Stomach (tissue), 9 donors: ENCODE data around the gene CDH12. TPM values are rescaled to one million over a fixed set of nuclear protein-coding genes. Genes with fewer than 3 reads are reported as not detected.
"Not testable (repeated sequence)": the region's sequence is repeated elsewhere in the genome, so short reads cannot be mapped to it uniquely, and the experiment has no call there.

Source experiments
- DNase-seq, 2 donors: peaks; one replicate each; pipeline versions ENCODE4 v3.0.0 to v3.0.0-alpha.2; 2013 to 2019
- H3K27ac ChIP-seq, 5 donors: fragments of 200-600 bp in 4 of 5; sonication (generic) in 4 of 5; one replicate each; pipeline ENCODE4 v1.5.1; 2013 to 2019; ENCODE audit warnings: mild to moderate bottlenecking in 1 of 5, moderate library complexity in 1 of 5
- H3K27me3 ChIP-seq, 3 donors: fragments of 200-600 bp; sonication (generic); one replicate each; pipeline ENCODE4 v1.5.1; 2017 to 2019; ENCODE audit warnings: mixed run types in 1 of 3
- H3K36me3 ChIP-seq, 4 donors: fragments of 200-600 bp; sonication (generic); 1 replicate in 3 of 4; 2 replicates in 1 of 4; pipeline ENCODE4 v1.5.1; 2016 to 2019
- H3K4me1 ChIP-seq, 4 donors: fragments of 200-600 bp; sonication (generic); one replicate each; pipeline ENCODE4 v1.5.1; 2016 to 2019
- H3K4me3 ChIP-seq, 4 donors: fragments of 200-600 bp; sonication (generic) in 3 of 4; one replicate each; pipeline ENCODE4 v1.5.1; 2016 to 2019; ENCODE audit warnings: mild to moderate bottlenecking in 1 of 4
- H3K9me3 ChIP-seq, 4 donors: fragments of 200-600 bp; sonication (generic); one replicate each; pipeline ENCODE4 v1.5.1; 2016 to 2019
- EP300 ChIP-seq: sonication (generic); formaldehyde crosslinking; IDR thresholded peaks from one replicate; pipeline ENCODE4 v1.6.1; 2017; ENCODE audit warnings: antibody characterized with exemption
- POLR2A ChIP-seq, 4 donors: fragments of 450-650 bp; IDR thresholded peaks; one replicate each; pipeline ENCODE4 v1.6.1; 2016; ENCODE audit warnings: antibody characterized with exemption in 4 of 4, control low read depth in 2 of 4, mild to moderate bottlenecking in 1 of 4, moderate library complexity in 1 of 4
- POLR2AphosphoS5 ChIP-seq, 3 donors: sonication (generic); formaldehyde crosslinking; IDR thresholded peaks; one replicate each; pipeline ENCODE4 v1.6.1; 2016; ENCODE audit warnings: antibody characterized with exemption in 3 of 3
- WGBS, 5 donors: extraction: QIAGEN DNeasy Blood & Tissue Kit in 3 of 5; methylation state at CpG; one replicate each; pipeline versions ENCODE4 v1.1.5 to v1.1.7; 2013 to 2018; 5-methylcytosine and 5-hydroxymethylcytosine counted together
- intact Hi-C: fragments of 100-400 bp; cut with DNase I; formaldehyde crosslinking; loops from one replicate; pipeline ENCODE4 v1.15.1; 2023; ENCODE audit warnings: low total_unique reads
- polyA plus RNA-seq, 3 donors: library from polyadenylated mRNA; stranded (reverse); fragments of 200-250 nt; gene quantifications; one replicate each; pipeline ENCODE4 v1.2.3, GENCODE V29; 2013
- total RNA-seq, 5 donors: library from RNA; depleted of rRNA; stranded (reverse); fragments of >200 nt; gene quantifications; one replicate each; pipeline versions ENCODE4 v1.1.0 to v1.2.3, GENCODE V29; 2014 to 2016
- TF ChIP-seq, protein P1 (sequence below), 7 experiments: fragments of 450-650 bp in 4 of 7; fragments of 200-600 bp in 3 of 7; sonication (generic) in 3 of 7; IDR thresholded peaks; one replicate each; pipeline ENCODE4 v1.5.1; 2016 to 2019; ENCODE audit warnings: antibody characterized with exemption in 7 of 7, control low read depth in 2 of 7, mild to moderate bottlenecking in 1 of 7
- donor health status: healthy with polysubstance abuse.
- donor health status: Bipolar disorder and iron deficiency.
- donor health status: healthy.

CDH12 gene
- total and polyA plus RNA-seq, 8 donors, result 0.76 to 1.3 TPM; not detected in 6

DNA sequence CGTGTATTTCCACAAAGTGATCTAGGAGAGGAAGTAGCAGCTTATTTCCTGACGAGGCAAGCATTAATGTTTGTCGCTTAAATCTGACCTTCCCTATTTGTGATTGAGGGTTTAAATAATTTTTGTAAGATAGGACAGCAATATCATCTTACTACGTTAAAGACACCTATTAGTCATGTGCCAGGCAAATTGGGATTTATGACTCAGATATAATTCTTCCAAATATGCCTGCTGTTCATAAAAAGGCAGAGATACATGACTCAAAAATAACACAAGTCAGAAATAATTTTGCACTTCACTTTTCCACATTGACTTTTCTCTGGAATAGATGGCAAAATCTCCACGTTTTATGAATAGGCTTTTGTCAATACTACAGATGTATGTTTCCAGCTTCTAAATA is 43.0 kb upstream of the CDH12 start:
- H3K36me3 ChIP-seq, result no peaks in the 10 kb centered on the region
- intact Hi-C loops, result no loop called here
- H3K4me1 ChIP-seq, result no peaks in the 10 kb centered on the region
- peaks cover 0 to 6% (median 2%) of the 10 kb centered on the region in 4 donors for H3K9me3 ChIP-seq
- TF ChIP-seq POLR2AphosphoS5 (IDR thresholded peaks at IDR 0.05), result no peak
- TF ChIP-seq POLR2A (IDR thresholded peaks at IDR 0.05), result no peak
- TF ChIP-seq, protein P1, sequence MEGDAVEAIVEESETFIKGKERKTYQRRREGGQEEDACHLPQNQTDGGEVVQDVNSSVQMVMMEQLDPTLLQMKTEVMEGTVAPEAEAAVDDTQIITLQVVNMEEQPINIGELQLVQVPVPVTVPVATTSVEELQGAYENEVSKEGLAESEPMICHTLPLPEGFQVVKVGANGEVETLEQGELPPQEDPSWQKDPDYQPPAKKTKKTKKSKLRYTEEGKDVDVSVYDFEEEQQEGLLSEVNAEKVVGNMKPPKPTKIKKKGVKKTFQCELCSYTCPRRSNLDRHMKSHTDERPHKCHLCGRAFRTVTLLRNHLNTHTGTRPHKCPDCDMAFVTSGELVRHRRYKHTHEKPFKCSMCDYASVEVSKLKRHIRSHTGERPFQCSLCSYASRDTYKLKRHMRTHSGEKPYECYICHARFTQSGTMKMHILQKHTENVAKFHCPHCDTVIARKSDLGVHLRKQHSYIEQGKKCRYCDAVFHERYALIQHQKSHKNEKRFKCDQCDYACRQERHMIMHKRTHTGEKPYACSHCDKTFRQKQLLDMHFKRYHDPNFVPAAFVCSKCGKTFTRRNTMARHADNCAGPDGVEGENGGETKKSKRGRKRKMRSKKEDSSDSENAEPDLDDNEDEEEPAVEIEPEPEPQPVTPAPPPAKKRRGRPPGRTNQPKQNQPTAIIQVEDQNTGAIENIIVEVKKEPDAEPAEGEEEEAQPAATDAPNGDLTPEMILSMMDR (IDR thresholded peaks at IDR 0.05), result no peak
- no peak for TF ChIP-seq EP300
- 58 to 73% (median 66%) methylated on average over 5 of the region's 5 CpGs for WGBS, 5 donors
- no peak overlapping the region for H3K27ac ChIP-seq
- no peak for DNase-seq
- H3K4me3 ChIP-seq, result no peak overlapping the region
- no peaks in the 10 kb centered on the region for H3K27me3 ChIP-seq

DNA sequence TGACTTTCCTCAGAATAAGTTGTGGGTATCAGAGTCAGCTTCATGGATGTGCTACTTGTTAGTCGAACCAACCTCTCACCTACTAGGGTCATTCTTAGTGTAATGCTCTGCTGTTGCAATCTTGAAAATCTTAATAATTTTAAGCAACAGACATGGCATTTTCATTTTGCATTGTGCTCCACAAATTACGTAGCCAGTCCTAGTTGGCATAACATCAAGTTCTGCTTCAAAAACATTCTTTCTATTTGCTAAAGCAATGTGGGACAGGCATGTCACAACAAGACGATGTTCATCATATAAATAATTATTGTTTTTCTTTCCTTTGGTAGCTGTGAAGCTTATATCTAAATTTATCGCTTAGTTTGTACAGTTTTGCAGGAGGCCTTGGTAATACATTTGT is 39.3 kb upstream of the CDH12 start:
- intact Hi-C loops, result no loop called here
- Histone ChIP-seq H3K27ac (no peak overlapping the region), H3K4me3 (no peak overlapping the region), H3K4me1 (no peaks in the 10 kb centered on the region), H3K9me3 (no peaks in the 10 kb centered on the region), H3K27me3 (no peaks in the 10 kb centered on the region), H3K36me3 (no peaks in the 10 kb centered on the region)
- no peak for DNase-seq
- TF ChIP-seq, protein P1 (IDR thresholded peaks at IDR 0.05), result no peak
- TF ChIP-seq POLR2A (IDR thresholded peaks at IDR 0.05) (no peak), POLR2AphosphoS5 (IDR thresholded peaks at IDR 0.05) (no peak), EP300 (no peak)
- WGBS, 5 donors, result 67 to 86% (median 77%) methylated on average over 4 of the region's 4 CpGs

DNA sequence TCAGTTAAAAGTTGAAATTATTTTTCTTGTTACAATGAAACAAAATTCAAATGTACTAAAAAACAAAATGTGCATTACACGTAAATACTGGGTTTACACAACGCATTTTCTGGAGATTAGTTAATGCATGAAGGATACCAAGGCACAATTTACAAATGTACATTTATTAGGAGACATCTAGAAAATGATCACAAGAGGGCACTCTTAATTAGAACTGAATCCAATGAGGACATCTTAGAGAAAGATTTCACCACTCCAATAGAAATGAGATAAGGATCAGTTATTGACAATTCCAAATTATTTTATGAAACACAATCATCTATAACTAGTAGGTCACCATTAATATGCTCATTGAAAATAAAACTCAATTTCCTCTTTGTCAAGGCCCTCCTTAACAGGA is 36.6 kb upstream of the CDH12 start:
- no peaks in the 10 kb centered on the region for H3K36me3 ChIP-seq
- no peak overlapping the region for H3K4me3 ChIP-seq
- no peaks in the 10 kb centered on the region for H3K27me3 ChIP-seq
- no peaks in the 10 kb centered on the region for H3K4me1 ChIP-seq
- DNase-seq, result no peak
- TF ChIP-seq POLR2A (IDR thresholded peaks at IDR 0.05), result no peak
- TF ChIP-seq, protein P1 (IDR thresholded peaks at IDR 0.05), result no peak
- TF ChIP-seq POLR2AphosphoS5 (IDR thresholded peaks at IDR 0.05), result no peak
- no peak for TF ChIP-seq EP300
- no peaks in the 10 kb centered on the region for H3K9me3 ChIP-seq
- no peak overlapping the region for H3K27ac ChIP-seq
- 59 to 71% (median 64%) methylated on average over 2 of the region's 2 CpGs for WGBS, 5 donors
- intact Hi-C loops, result no loop called here

DNA sequence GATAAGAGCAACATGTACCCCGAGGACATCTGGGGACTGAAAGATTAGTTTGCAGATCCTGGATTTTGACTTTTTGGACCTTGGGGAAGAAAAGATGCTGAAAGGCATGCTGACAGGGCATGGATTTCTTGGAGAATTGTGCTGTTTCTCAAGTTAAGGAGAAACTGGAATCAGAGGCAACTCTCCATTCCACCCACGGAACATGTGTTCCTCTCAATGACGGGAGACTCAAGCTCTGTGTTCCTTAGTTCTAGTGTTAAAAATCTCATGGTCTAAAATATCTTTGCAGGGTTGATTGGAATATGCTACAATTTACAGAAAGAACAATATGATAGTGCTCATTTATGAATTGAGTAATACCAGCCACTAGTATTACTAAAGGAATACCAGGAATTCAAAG is 34.4 kb upstream of the CDH12 start:
- intact Hi-C loops, result no loop called here
- no peak overlapping the region for H3K4me3 ChIP-seq
- no peak for DNase-seq
- H3K9me3 ChIP-seq, result no peaks in the 10 kb centered on the region
- no peak for TF ChIP-seq EP300
- TF ChIP-seq POLR2AphosphoS5 (IDR thresholded peaks at IDR 0.05), result no peak
- TF ChIP-seq, protein P1 (IDR thresholded peaks at IDR 0.05), result no peak
- TF ChIP-seq POLR2A (IDR thresholded peaks at IDR 0.05), result no peak
- H3K27ac ChIP-seq, result no peak overlapping the region
- H3K27me3 ChIP-seq, result no peaks in the 10 kb centered on the region
- H3K4me1 ChIP-seq, result no peaks in the 10 kb centered on the region
- no peaks in the 10 kb centered on the region for H3K36me3 ChIP-seq
- 78 to 90% (median 81%) methylated on average over 3 of the region's 3 CpGs for WGBS, 5 donors

DNA sequence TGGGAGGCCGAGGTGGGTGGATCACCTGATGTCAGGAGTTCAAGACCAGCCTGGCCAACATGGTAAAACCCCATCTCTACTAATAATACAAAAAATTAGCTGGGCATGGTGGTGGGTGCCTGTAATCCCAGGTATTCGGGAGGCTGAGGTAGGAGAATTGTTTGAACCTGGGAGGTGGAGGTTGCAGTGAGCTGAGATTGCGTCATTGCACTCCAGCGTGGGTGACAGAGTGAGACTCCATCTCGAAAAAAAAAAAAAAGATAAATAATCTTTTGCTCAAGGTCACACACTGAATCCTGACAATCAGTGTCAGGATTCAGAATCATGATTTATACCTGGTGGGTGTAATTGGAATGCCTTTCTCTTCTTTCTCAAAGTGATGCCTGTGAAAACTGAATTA is 5.8 kb upstream of the CDH12 start:
- H3K36me3 ChIP-seq, H3K4me3 ChIP-seq, DNase-seq, H3K9me3 ChIP-seq, H3K27me3 ChIP-seq, H3K4me1 ChIP-seq, H3K27ac ChIP-seq, intact Hi-C loops: not testable (repeated sequence)
- WGBS, 5 donors, result 84 to 91% (median 87%) methylated on average over 4 to 5 of the region's 5 CpGs
